Keratinocyte (primary cell): ENCODE measurements around the gene PLCB3. TPM values are rescaled to one million over a fixed set of nuclear protein-coding genes. Genes with fewer than 3 reads are reported as not detected.

Experiments used
- DNase-seq: peaks from one replicate; pipeline ENCODE4 v3.0.0-alpha.2; 2011; ENCODE audit warnings: low read depth, missing footprints, low spot score
- FAIRE-seq: peaks from 2 replicates; lab custom pipeline; 2011; peaks lifted over from hg19 to GRCh38; lab: Jason Lieb, UNC
- H2AFZ ChIP-seq: 2 replicates; pipeline ENCODE4 v1.6.0; 2012; ENCODE audit warnings: low read length, control low read depth, inconsistent platforms; ENCODE audit not compliant: control insufficient read depth
- H3K27ac ChIP-seq: 2 replicates; pipeline ENCODE4 v1.5.1; 2011; ENCODE audit warnings: low read length; ENCODE audit not compliant: control insufficient read depth, insufficient read depth
- H3K27me3 ChIP-seq: 3 replicates; pipeline ENCODE4 v1.6.0; 2011; ENCODE audit warnings: low read length; ENCODE audit not compliant: control insufficient read depth, insufficient read depth; ENCODE audit errors: extremely low read depth
- H3K36me3 ChIP-seq, 2 experiments: 2 replicates in 1 of 2; 3 replicates in 1 of 2; pipeline ENCODE4 v1.5.1; 2011; ENCODE audit warnings: low read length in 2 of 2, mild to moderate bottlenecking in 1 of 2; ENCODE audit not compliant: control insufficient read depth in 2 of 2, insufficient read depth in 2 of 2; ENCODE audit errors: extremely low read depth in 1 of 2
- H3K4me1 ChIP-seq: 3 replicates; pipeline ENCODE4 v1.5.1; 2011; ENCODE audit warnings: low read length; ENCODE audit not compliant: control insufficient read depth, insufficient read depth; ENCODE audit errors: extremely low read depth
- H3K4me2 ChIP-seq: 3 replicates; pipeline ENCODE4 v1.6.0; 2011; ENCODE audit warnings: low read depth, low read length; ENCODE audit not compliant: control insufficient read depth, insufficient read depth; ENCODE audit errors: extremely low read depth
- H3K4me3 ChIP-seq, 3 experiments: fragments of 200-600 bp in 1 of 3; sonication (generic) in 1 of 3; 2 replicates in 2 of 3; 3 replicates in 1 of 3; pipeline ENCODE4 v1.5.1; 2011 to 2016; ENCODE audit warnings: low read length in 3 of 3, mild to moderate bottlenecking in 3 of 3, control low read depth in 2 of 3, inconsistent platforms in 1 of 3, low read depth in 1 of 3, mixed read lengths in 1 of 3, mixed run types in 1 of 3, moderate library complexity in 1 of 3; ENCODE audit not compliant: control insufficient read depth in 2 of 3, insufficient read depth in 2 of 3; ENCODE audit errors: extremely low read depth in 1 of 3
- H3K79me2 ChIP-seq: 2 replicates; pipeline ENCODE4 v1.6.0; 2012; ENCODE audit warnings: low read length; ENCODE audit not compliant: control insufficient read depth, insufficient read depth
- H3K9ac ChIP-seq: 3 replicates; pipeline ENCODE4 v1.6.0; 2011; ENCODE audit warnings: low read length; ENCODE audit not compliant: control insufficient read depth, insufficient read depth; ENCODE audit errors: extremely low read depth
- H3K9me1 ChIP-seq: 3 replicates; pipeline ENCODE4 v1.6.0; 2011; ENCODE audit warnings: low read length; ENCODE audit not compliant: control insufficient read depth, insufficient read depth; ENCODE audit errors: extremely low read depth
- H3K9me3 ChIP-seq: 2 replicates; pipeline ENCODE4 v1.5.1; 2012; ENCODE audit warnings: low read depth, low read length; ENCODE audit not compliant: control insufficient read depth
- H4K20me1 ChIP-seq: 3 replicates; pipeline ENCODE4 v1.6.0; 2011; ENCODE audit warnings: low read length; ENCODE audit not compliant: control insufficient read depth, insufficient read depth; ENCODE audit errors: extremely low read depth
- CTCF ChIP-seq, 3 experiments: IDR thresholded peaks in 1 of 3; conservative IDR thresholded peaks in 1 of 3; optimal IDR thresholded peaks in 1 of 3; 2 replicates in 2 of 3; 3 replicates in 1 of 3; pipeline versions ENCODE3 to v1.5.1; 2011; ENCODE audit warnings: low read length in 3 of 3, mild to moderate bottlenecking in 3 of 3, moderate library complexity in 2 of 3, control low read depth in 1 of 3, inconsistent platforms in 1 of 3; ENCODE audit not compliant: insufficient read depth in 2 of 3; ENCODE audit errors: extremely low read depth in 1 of 3
- EZH2 ChIP-seq: IDR thresholded peaks from one replicate; pipeline ENCODE4 v1.6.1; 2012; ENCODE audit warnings: inconsistent platforms, mild to moderate bottlenecking, low read length, moderate library complexity
- dilution Hi-C: fragments of 300-500 bp; cut with MboI; formaldehyde crosslinking; loops from one replicate; pipeline ENCODE4 v1.7.0; 2020; ENCODE audit warnings: low sequenced_read_pairs; ENCODE audit not compliant: extremely low pct_ligation_motif_present
- polyA plus RNA-seq, 5 experiments: library from polyadenylated mRNA; depleted of rRNA in 3 of 5; stranded (reverse) in 3 of 5; stranded (forward) in 1 of 5; unstranded in 1 of 5; fragments of >200 nt; gene quantifications; 1 replicate in 1 of 5; 2 replicates in 3 of 5; 3 replicates in 1 of 5; pipeline versions ENCODE4 v1.2.1 to v1.2.3, GENCODE V29; 2011 to 2012; ENCODE audit warnings: missing spikeins in 2 of 5, low read depth in 1 of 5, low replicate concordance in 1 of 5

Gene PLCB3
- polyA plus RNA-seq, 1 donor (not counting 4 experiments of a cell fraction or from before 2014, with no cell fraction given): 32.5 TPM

GRCh38 chr11:64230171-64230984 lies 21.0 kb upstream of the PLCB3 start, which contains the start of gene DNAJC4:
Gene DNAJC4 (plus strand): TSS chr11:64230548. CDS start chr11:64230855, 307 bp downstream.
- Histone ChIP-seq H3K4me2 (peak within 1 kb of the TSS; percentile 78), H3K36me3 (peaks cover 3% of the 10 kb centered on the region in 2 experiments), H3K9ac (peak within 1 kb of the TSS; percentile 88), H3K4me3 (peak within 1 kb of the TSS; percentile 48 to 81 (median 66)), H3K27ac (peak within 1 kb of the TSS; percentile 70), H3K27me3 (no peaks in the 10 kb centered on the region), H3K9me1 (peaks cover 2% of the 10 kb centered on the region), H3K9me3 (no peaks in the 10 kb centered on the region), H4K20me1 (no peaks in the 10 kb centered on the region), H3K4me1 (peaks cover 50% of the 10 kb centered on the region), H2AFZ (peak within 1 kb of the TSS; percentile 83), H3K79me2 (peaks cover 17% of the 10 kb centered on the region)
- DNase-seq (no peak), FAIRE-seq (no peak)
- dilution Hi-C loops: no loop called here
- TF ChIP-seq EZH2: no peak
- TF ChIP-seq CTCF (optimal IDR thresholded peaks at IDR 0.05 in 1 of 3, IDR thresholded peaks at IDR 0.05 in 1 of 3, conservative IDR thresholded peaks at IDR 0.05 in 1 of 3; ENCODE audit: extremely low read depth in 1 of 3, insufficient read depth in 2 of 3, low read length in 3 of 3): no peak

- Histone ChIP-seq H3K9me1 (peaks cover 2% of the 10 kb centered on the region), H3K36me3 (peaks cover 3 to 7% of the 10 kb centered on the region in 2 experiments), H3K9me3 (no peaks in the 10 kb centered on the region), H3K4me2 (peak overlapping the region; percentile 78), H4K20me1 (no peaks in the 10 kb centered on the region), H3K79me2 (peaks cover 13% of the 10 kb centered on the region), H3K4me1 (peaks cover 53% of the 10 kb centered on the region), H3K27ac (peak overlapping the region; percentile 70), H3K9ac (peak overlapping the region; percentile 88), H2AFZ (peak overlapping the region; percentile 83), H3K4me3 (peak overlapping the region; percentile 48 to 81 (median 66)), H3K27me3 (no peaks in the 10 kb centered on the region)
- dilution Hi-C loops: no loop called here
- FAIRE-seq (no peak), DNase-seq (no peak)
- TF ChIP-seq EZH2 (no peak), CTCF (optimal IDR thresholded peaks at IDR 0.05 in 1 of 3, IDR thresholded peaks at IDR 0.05 in 1 of 3, conservative IDR thresholded peaks at IDR 0.05 in 1 of 3; ENCODE audit: extremely low read depth in 1 of 3, insufficient read depth in 2 of 3, low read length in 3 of 3) (no peak)
Observed at GRCh38 chr11:64230985-64231365, 20.4 kb upstream of the PLCB3 start.
